OCI-LY1 (cell line): ENCODE measurements around the gene ATP8A2.

ENCODE experiments used
- H2AFZ ChIP-seq: fragments of 200-600 bp; sonication (generic), shearing (Covaris generic); 2 replicates; pipeline ENCODE4 v1.6.0; 2014; ENCODE audit warnings: antibody characterized with exemption, mild to moderate bottlenecking, low read length
- H3F3A ChIP-seq: fragments of 200-600 bp; sonication (generic), shearing (Covaris generic); 2 replicates; pipeline ENCODE4 v1.6.0; 2014; ENCODE audit warnings: mild to moderate bottlenecking, antibody characterized with exemption, low read length, moderate library complexity; ENCODE audit not compliant: insufficient read depth
- H3K27ac ChIP-seq: fragments of 200-600 bp; sonication (generic); 2 replicates; pipeline ENCODE4 v1.5.1; 2014; ENCODE audit warnings: low read length, mixed run types, mild to moderate bottlenecking, low read depth; ENCODE audit not compliant: poor library complexity, severe bottlenecking
- H3K27me3 ChIP-seq: fragments of 200-600 bp; sonication (generic); 2 replicates; pipeline ENCODE4 v1.6.0; 2014; ENCODE audit warnings: antibody characterized with exemption, mild to moderate bottlenecking, low read length, moderate library complexity; ENCODE audit not compliant: insufficient read depth
- H3K36me3 ChIP-seq: fragments of 200-600 bp; sonication (generic); 2 replicates; pipeline ENCODE4 v1.6.1; 2014; ENCODE audit warnings: mild to moderate bottlenecking, antibody characterized with exemption, low read length, moderate library complexity, mixed read lengths; ENCODE audit not compliant: insufficient read depth
- H3K4me1 ChIP-seq: fragments of 200-600 bp; sonication (generic); 2 replicates; pipeline ENCODE4 v1.5.1; 2014; ENCODE audit warnings: mild to moderate bottlenecking, low read length, moderate library complexity; ENCODE audit not compliant: insufficient read depth, severe bottlenecking
- H3K4me2 ChIP-seq: fragments of 200-600 bp; sonication (generic), shearing (Covaris generic); 2 replicates; pipeline ENCODE4 v1.6.1; 2014; ENCODE audit warnings: low read length
- H3K4me3 ChIP-seq: fragments of 200-600 bp; sonication (generic); 2 replicates; pipeline ENCODE4 v1.5.1; 2014; ENCODE audit warnings: low read length, low read depth, mild to moderate bottlenecking, mixed read lengths; ENCODE audit not compliant: poor library complexity, severe bottlenecking
- H3K79me2 ChIP-seq: fragments of 200-600 bp; shearing (Covaris generic); 2 replicates; pipeline ENCODE4 v1.6.1; 2016; ENCODE audit warnings: mixed run types, low read length, mixed read lengths; ENCODE audit not compliant: insufficient read depth
- H3K9ac ChIP-seq: fragments of 200-600 bp; sonication (generic), shearing (Covaris generic); 2 replicates; pipeline ENCODE4 v1.6.1; 2014; ENCODE audit warnings: mild to moderate bottlenecking, low read length, mixed read lengths
- H3K9me2 ChIP-seq: fragments of 200-600 bp; sonication (generic), shearing (Covaris generic); 2 replicates; pipeline ENCODE4 v1.6.1; 2014; ENCODE audit warnings: low read depth, mild to moderate bottlenecking, low read length, mixed read lengths
- H3K9me3 ChIP-seq: fragments of 200-600 bp; shearing (Covaris generic); 2 replicates; pipeline ENCODE4 v1.6.1; 2014; ENCODE audit warnings: low read length, mixed read lengths
- H4K20me1 ChIP-seq: fragments of 200-600 bp; sonication (generic), shearing (Covaris generic); 2 replicates; pipeline ENCODE4 v1.6.0; 2016; ENCODE audit warnings: mild to moderate bottlenecking, low read length; ENCODE audit not compliant: insufficient read depth
- EZH2 ChIP-seq: fragments of 200-600 bp; sonication (generic), shearing (Covaris generic); IDR thresholded peaks from 2 replicates; pipeline ENCODE4 v1.8.0; 2017; ENCODE audit warnings: borderline replicate concordance, mixed run types, mild to moderate bottlenecking, antibody characterized with exemption, low read length, moderate library complexity, mixed read lengths
- TF ChIP-seq, protein P1 (sequence below): fragments of 200-600 bp; sonication (generic), shearing (Covaris generic); IDR thresholded peaks from 2 replicates; pipeline ENCODE4 v1.5.1; 2017; ENCODE audit warnings: mild to moderate bottlenecking, antibody characterized with exemption, low read length, moderate library complexity, mixed read lengths

Gene ATP8A2

GRCh38 chr13:25371875-25372283, at the start of gene ATP8A2:
Gene ATP8A2, plus strand, starts transcription at chr13:25371974. Its CDS starts 239 bp downstream, at chr13:25372213.
- H3K4me1 ChIP-seq, result no peaks in the 10 kb centered on the region
- H3K27ac ChIP-seq, result no peak within 1 kb of the TSS
- H3K36me3 ChIP-seq, result no peaks in the 10 kb centered on the region
- no peak within 1 kb of the TSS for H2AFZ ChIP-seq
- no peaks in the 10 kb centered on the region for H3F3A ChIP-seq
- TF ChIP-seq, protein P1, sequence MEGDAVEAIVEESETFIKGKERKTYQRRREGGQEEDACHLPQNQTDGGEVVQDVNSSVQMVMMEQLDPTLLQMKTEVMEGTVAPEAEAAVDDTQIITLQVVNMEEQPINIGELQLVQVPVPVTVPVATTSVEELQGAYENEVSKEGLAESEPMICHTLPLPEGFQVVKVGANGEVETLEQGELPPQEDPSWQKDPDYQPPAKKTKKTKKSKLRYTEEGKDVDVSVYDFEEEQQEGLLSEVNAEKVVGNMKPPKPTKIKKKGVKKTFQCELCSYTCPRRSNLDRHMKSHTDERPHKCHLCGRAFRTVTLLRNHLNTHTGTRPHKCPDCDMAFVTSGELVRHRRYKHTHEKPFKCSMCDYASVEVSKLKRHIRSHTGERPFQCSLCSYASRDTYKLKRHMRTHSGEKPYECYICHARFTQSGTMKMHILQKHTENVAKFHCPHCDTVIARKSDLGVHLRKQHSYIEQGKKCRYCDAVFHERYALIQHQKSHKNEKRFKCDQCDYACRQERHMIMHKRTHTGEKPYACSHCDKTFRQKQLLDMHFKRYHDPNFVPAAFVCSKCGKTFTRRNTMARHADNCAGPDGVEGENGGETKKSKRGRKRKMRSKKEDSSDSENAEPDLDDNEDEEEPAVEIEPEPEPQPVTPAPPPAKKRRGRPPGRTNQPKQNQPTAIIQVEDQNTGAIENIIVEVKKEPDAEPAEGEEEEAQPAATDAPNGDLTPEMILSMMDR, result no peak
- no peak for TF ChIP-seq EZH2
- H3K9me3 ChIP-seq, result no peaks in the 10 kb centered on the region
- H3K9me2 ChIP-seq, result no peaks in the 10 kb centered on the region
- H3K27me3 ChIP-seq, result no peaks in the 10 kb centered on the region
- no peak within 1 kb of the TSS for H3K4me2 ChIP-seq
- H3K4me3 ChIP-seq, result no peak within 1 kb of the TSS
- no peaks in the 10 kb centered on the region for H3K79me2 ChIP-seq
- H3K9ac ChIP-seq, result no peak within 1 kb of the TSS
- H4K20me1 ChIP-seq, result no peaks in the 10 kb centered on the region

GRCh38 chr13:25324100-25324499, 47.7 kb upstream of the ATP8A2 start:
- H3K36me3 ChIP-seq, result peaks cover 95% of the 10 kb centered on the region
- H4K20me1 ChIP-seq, result no peaks in the 10 kb centered on the region; the same call in 1 of the 2 replicates
- no peak overlapping the region for H3K4me2 ChIP-seq
- no peak overlapping the region for H3K4me3 ChIP-seq
- no peaks in the 10 kb centered on the region for H3K4me1 ChIP-seq
- H2AFZ ChIP-seq, result no peak overlapping the region
- no peaks in the 10 kb centered on the region for H3K79me2 ChIP-seq
- no peak overlapping the region for H3K9ac ChIP-seq
- no peak for TF ChIP-seq EZH2
- TF ChIP-seq, protein P1, result no peak
- no peak overlapping the region for H3K27ac ChIP-seq
- no peaks in the 10 kb centered on the region for H3K27me3 ChIP-seq
- H3K9me2 ChIP-seq, result no peaks in the 10 kb centered on the region
- H3F3A ChIP-seq, result no peaks in the 10 kb centered on the region
- H3K9me3 ChIP-seq, result no peaks in the 10 kb centered on the region

DNA sequence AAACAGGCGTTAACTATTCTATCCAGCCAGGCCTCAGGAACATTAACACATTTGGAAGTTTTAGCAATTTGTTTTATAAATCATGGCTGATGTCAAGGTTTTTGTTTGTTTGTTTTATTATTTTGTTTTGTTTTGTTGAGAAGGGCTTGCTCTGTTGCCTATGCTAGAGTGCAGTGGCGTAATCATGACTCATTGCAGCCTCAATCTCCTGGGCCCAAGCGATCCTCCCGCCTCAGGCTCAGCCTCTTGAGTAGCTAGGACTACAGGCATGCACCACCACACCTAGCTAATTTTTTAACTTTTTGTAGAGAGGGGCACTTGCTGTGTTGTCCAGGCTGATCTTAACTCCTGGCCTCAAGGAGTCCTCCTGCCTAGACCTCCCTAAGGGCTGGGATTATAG, 42.1 kb upstream of the ATP8A2 start:
- Histone ChIP-seq H3K4me2 (no peak overlapping the region), H3K9me3 (no peaks in the 10 kb centered on the region), H3K4me3 (no peak overlapping the region), H3K27ac (no peak overlapping the region), H3K36me3 (peaks cover 98% of the 10 kb centered on the region), H4K20me1 (no peaks in the 10 kb centered on the region; the same call in 1 of the 2 replicates), H3K9me2 (no peaks in the 10 kb centered on the region), H3K27me3 (no peaks in the 10 kb centered on the region), H3F3A (no peaks in the 10 kb centered on the region), H3K9ac (no peak overlapping the region), H3K4me1 (no peaks in the 10 kb centered on the region), H3K79me2 (no peaks in the 10 kb centered on the region), H2AFZ (no peak overlapping the region)
- TF ChIP-seq, protein P1, result no peak
- no peak for TF ChIP-seq EZH2
